HG03354 (cell line): ENCODE results near the gene ROBO1.
A peak's percentile ranks its signal among the peaks of the same experiment; 100 is the strongest.
"Not testable (repeated sequence)": the region's sequence is repeated elsewhere in the genome, so short reads cannot be mapped to it uniquely, and the experiment has no call there.

Source experiments
- ATAC-seq: cut with Tn5 transposase; IDR thresholded peaks from one replicate; pipeline ENCODE4 v1.9.1; 2021; ENCODE audit warnings: mild to moderate bottlenecking; ENCODE audit not compliant: unreplicated experiment, poor library complexity, severe bottlenecking

The ROBO1 gene

DNA sequence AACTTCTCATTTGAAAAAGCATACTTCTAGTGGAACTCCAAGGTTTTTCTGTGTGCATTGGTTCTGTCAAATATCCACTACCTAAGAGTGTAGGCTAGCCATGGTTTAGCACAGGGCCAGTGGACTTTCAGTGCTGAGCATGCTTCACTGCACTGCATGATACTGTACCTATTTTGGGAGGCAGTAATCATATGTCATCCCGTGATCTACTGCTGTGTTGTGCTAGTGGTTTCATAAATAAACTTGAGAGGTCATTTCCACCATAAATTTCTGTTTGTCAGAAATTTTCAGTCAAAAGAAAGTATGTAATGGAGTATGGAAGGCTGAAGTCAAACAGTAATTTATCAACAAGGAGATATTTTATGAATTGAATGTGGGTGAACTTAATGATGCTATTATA lies 203.6 kb downstream of the ROBO1 start:
- ATAC-seq, result no peak

DNA sequence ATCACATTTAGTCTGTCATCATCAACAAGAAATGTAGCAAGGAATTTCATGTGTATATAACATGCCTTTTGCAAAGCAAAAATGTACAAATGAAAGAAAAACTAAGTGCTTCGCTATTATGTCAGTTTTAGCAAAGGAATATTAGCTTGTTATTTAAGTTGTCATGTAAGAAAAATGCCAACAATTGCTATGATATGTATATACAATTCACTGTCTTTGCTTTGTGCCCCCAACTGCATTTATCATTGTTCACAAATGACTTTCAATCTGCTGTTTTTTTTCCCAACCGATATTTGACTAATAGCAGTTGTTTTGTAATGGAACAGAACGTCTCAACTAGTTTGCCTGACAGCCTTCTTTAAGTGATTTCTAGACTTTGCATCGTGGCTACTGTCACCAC lies 207.1 kb downstream of the ROBO1 start:
- ATAC-seq, result no peak

DNA sequence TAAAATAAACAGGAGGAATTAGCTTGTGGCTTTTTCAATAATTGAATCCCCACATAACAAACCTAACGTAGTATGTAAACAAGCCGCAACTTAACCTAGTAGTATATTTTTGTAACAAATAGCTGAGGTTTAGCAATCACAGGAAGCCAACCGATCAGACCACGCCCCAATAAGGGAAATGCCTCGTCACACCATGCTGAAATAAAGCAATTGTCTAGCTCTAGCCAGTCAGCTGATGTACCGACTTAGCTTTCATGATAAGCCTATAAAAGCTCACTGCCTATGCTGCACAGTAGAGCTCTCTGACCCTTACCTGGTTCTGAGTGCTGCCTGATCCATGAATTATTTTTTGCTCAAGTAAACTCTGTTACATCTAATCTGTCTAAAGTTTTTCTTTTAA lies 208.9 kb downstream of the ROBO1 start:
- ATAC-seq, result no peak

DNA sequence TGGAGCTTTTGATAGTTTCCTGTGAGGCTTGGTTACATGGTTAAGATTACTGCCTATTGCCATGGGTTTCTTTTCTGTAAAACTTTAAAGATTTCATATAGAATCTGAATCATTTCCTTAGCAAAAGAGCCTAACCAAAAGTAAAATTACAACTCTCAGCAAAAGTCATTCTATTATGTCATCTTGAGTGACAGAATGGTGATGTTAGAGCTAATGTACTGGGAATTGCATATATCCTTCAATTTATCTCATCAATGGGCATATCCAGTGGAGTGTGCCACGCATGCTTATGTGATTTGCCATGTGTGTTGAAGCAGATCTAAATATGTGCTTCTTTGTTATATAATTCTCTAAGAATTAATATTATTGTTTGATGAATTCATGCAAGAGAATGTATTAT lies 212.1 kb downstream of the ROBO1 start:
- ATAC-seq, result no peak

DNA sequence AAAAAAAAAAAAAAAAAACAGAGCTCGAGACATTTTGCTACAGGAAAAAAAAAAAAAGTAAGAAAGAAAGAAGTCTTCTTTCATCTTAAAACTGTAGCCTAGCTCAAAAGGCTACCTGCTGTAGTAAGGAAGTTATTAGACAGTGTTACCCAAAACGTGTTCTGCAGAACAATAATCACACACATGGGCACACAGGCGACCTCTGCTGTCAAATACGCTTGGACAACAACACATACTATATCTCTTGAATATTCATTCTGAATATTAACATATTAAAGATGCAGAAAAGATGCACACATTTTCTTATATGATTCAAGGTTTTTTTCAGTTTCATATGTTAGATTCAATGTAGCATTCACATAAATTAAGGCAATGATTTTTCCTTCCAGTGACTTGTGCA lies 215.8 kb downstream of the ROBO1 start:
- no peak for ATAC-seq

DNA sequence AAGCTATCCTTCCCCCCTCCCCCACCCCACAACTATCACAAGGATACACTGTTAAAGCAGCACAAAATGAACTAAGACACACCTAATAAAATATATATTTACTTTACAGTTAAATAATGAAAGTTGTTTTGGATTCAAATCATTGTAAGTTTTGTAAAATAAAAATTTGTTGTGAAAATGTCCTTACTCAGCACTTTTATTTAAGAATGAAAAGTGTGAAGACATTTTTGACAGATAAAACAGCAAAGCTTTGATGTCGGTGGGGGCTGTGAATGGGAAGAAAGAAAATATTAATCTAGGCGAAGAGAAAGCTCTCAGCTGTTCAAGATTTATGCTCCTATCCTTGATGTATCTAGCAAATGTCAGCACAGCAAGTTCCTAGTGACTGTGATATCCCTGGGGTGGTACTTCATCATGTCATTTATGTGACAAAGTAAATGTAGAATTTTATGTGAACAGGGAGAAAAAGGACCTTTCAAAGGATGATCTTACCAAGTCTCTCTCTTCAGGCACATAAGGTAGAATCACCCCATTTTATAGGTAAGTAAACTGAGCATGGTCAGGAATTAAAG lies 216.4 kb downstream of the ROBO1 start:
- ATAC-seq, result no peak

DNA sequence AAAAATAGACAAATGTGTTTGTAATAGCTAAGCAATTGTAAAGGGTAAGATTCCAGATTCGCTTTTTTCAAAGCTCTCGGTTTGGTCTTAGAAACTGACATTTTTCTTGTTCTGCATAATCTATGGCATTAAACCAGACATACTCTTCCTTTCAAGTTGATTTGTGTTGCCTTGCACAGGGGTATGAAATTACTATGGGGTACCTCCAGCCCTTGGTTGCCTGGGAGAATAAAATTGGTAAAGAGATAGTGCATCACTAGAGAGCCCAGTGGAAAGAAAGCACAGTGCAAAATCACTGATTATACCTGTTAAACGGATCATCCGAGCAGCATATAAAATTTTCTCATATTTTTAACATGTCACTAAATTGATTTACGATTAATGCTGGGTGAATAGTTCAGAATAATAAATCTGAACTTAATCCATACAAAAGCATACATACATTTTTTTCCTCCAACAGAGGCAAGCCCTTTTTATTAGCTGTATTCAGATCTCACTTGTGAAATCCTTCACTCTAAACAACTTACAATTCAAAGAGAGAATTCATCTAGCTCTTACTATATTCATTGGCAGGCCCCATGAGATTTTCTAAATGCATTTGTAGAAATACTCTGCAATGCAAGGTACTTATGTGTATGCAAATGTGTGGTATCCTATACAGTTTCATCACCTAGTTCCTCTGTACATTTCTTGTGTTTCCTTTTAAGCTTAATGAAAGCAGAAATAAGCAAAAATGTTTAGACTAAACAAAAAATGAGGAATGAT lies 224.4 kb downstream of the ROBO1 start:
- ATAC-seq, result no peak

DNA sequence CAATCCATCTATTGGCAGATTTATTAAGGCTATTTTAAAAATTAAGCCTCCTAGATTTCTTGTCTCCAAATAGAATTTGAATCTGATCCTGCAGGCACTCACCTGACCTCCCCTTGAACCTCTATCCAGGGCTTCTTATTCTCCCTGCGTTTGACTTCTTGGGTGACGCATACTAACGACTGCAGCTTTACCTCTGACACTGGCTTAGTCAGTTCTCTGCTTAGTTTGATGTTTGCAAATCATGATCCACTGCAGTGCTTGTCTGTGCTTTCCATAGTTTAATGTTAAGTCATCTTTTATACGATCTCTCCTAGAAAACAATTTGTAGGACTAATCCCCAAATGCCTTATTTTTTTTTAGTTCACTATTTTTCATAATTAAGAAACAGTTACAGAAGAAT lies 233.1 kb downstream of the ROBO1 start:
- ATAC-seq, result no peak

DNA sequence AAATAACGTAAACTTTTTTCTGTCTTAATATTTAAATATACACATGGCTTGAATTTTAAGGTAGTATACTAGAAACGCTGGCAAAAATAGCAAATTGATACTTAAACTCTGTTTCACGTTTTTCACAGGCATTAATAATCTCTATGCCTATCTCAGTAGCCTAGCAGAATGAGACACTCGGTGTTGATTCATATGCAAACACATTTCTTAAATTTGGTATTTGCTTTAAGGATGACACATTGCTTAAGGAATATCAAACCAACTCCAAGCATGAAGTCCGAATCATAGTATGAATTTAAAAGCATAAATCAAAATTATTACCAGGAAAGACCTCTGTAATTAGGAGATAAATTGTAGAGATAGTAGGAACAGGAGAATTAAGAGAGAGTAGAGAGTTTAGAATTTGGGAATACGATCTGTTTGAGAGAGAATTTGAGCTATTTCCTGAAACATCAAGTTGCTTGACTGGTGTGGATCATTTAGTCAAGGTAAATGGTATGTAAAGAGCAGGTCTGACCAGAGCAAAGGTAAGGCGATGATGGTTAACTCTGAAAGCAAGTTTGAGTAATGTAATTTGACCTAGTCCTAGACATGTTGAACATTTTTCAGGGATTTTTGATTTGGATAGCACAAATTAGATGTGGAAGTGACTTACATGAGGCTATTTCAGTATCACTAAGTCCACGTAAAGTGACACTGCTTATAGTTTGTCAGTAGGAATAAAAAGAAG lies 236.1 kb downstream of the ROBO1 start:
- ATAC-seq, result no peak

DNA sequence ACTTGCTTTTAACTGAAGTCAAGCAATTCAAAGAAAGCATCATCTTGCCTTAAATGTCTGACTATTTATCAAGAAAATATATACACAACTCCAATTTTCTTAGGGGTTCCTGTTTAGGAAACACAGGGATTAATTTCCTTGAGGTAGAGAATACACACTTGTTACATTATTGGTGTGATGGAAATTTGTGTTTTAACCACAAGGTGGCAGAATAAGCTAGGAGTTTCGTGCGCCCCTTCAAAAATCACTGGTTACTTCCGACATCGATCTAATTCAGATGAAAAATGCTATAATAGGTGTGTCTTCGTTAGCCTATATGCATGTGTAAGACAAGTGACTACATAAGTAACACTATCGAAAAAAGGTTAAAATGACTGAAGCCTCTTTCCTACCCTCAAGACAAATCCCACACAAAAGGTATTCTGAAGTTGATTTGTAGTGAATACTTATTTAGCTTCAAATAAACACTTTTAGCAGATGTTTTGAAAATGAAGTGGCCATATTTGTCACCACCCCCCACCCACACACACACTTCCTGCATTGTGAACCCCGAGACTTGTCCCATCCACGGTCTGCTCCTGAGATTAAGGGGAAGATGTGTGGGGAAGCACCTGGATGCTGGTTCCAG lies 246.5 kb downstream of the ROBO1 start:
- ATAC-seq, result peak; percentile 83

DNA sequence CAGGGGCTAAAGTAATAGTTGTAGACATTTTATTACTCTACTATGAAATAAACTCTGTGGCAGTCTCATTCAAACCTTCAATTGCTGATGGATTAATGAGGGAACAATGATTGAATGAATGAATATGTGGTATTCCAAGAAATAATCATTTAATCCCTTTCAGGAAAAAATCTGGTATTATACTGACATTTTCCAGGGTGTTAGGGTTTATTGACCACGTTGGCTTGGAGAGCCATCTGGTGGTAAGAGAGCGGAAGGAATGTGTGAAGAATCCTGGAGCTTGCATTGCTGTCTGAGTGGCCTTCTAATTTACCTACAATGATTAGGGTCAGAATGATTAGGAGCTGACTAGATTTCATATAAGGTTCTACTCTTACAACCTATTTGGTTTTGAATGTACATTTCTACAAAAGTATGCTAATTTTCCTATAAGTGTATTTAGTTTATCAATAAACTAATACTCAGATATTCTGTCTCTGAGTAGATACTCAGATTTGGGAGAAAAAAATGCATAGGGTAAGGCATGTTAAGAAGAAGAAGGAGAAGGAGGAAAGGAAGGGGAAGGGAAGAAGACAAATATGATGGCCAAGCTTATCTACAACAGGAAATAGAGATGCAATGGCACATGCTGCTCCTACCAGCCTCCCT lies 249.9 kb downstream of the ROBO1 start:
- no peak for ATAC-seq

DNA sequence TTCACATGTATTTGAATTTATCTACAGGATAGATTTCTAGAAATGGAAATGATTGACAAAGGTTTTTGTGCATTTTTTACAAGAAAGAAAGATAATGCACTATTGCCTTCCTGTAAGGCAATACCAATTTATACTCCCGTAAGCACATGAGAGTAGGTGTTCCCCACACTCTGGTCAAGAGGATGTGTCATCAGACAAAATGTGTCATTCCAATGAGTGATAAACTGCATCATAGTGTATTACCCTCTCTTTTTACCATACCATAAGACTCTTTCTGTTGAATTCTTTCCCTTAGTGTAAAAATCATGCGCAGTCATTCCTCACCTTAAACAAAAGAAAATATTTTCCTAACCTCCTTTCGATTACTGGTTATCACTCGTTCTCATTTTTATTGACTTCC lies 251.0 kb downstream of the ROBO1 start:
- ATAC-seq, result no peak

DNA sequence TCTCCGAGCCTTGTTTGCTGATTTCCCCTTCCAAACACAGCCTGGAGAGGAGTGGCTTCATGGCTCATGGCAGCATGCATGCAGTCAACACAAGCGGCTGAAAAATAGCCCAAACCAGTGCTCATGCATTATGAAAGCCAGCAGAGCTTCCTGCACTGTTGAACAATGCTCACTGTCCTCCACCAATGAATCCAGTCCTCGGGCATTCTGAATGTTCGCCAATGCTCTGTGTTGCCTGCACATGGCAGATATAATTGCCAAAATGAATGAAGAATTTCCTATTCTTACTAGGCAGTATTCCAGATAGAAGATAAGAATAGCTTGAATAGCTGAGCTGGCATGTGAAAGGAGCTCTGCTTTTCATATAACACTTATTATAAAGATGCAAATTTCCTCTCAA lies 252.7 kb downstream of the ROBO1 start:
- ATAC-seq, result no peak

DNA sequence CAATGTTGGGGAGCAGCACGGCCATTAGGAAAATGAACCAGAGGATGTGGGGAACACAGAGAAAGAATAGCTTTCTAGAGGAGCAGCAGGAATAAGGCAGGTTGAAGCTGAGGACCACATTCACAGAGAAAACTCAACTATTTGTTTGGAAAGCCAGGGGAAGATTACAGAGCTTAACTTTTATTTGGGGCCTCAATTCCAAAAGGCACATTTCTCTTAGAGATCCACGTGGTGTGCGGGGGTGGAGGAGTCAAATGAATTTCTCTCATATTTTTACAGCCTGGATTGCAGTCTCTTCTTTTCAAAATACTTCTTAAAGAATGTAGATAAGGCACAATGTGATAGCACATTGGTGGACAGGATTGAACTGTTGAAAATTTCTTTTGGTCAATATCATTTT lies 253.7 kb downstream of the ROBO1 start:
- no peak for ATAC-seq

DNA sequence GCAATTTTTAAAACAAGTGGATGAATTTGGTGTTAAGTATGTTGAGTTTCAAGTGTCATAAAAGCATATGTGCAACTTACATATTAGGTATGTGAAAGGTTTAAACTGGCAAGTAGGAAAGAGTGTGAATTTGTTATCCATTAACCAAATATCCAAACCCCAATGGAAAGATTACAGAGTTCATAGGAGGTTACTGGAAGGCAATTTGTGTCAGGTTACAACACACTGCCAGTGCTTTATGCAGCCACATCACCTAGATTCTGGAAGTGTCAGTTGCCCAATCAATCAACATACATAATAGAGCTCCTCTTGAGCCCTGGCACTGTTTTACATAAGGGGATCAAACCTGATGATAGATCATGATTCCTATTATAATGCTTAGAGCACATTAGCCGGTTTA lies 261.0 kb downstream of the ROBO1 start:
- ATAC-seq, result no peak

DNA sequence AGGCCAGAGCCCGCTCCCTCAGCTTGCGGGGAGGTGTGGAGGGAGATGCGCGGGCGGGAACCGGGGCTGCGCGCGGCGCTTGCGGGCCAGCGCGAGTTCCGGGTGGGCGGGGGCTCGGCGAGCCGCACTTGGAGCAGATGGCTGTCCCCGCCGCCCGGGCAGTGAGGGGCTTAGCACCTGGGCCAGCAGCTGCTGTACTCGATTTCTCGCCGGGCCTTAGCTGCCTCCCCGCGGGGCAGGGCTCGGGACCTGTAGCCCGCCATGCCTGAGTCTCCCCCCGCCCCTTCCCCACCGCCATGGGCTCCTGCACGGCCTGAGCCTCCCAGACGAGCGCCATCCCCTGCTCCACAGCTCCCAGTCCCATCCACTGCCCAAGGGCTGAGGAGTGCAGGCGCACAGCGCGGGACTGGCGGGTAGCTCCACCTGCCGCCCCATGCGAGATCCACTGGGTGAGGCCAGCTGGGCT lies 265.5 kb downstream of the ROBO1 start:
- ATAC-seq, result not testable (repeated sequence)

DNA sequence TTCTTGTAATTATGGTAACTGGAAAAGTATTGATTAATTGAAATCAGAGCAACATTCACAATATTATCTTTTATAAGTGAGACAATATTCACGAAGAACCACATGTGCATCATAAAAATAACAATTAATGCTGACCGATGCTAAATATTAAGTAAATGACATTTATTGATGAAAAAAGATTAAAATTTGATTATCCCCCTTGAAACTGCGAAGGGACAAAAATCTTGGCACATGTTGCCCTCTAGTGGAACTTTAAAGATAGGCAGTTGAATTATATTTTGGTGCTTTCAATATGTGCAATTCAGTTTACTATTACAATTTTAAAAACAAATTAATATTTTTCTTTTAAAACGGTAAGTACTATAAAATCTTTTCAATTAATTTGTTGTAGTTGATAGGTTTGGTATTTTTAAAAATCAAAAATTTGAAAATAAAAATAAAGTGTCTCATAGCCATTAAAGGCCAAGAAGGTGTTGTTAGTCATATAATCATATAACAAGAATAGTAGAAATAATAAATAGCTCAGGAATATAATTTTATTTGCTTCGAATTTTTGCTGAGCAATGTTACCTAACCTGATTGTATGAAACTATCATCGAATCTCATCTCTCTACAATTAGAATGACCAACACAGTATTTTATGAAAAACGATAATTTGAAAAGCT lies 270.2 kb downstream of the ROBO1 start:
- ATAC-seq, result no peak

DNA sequence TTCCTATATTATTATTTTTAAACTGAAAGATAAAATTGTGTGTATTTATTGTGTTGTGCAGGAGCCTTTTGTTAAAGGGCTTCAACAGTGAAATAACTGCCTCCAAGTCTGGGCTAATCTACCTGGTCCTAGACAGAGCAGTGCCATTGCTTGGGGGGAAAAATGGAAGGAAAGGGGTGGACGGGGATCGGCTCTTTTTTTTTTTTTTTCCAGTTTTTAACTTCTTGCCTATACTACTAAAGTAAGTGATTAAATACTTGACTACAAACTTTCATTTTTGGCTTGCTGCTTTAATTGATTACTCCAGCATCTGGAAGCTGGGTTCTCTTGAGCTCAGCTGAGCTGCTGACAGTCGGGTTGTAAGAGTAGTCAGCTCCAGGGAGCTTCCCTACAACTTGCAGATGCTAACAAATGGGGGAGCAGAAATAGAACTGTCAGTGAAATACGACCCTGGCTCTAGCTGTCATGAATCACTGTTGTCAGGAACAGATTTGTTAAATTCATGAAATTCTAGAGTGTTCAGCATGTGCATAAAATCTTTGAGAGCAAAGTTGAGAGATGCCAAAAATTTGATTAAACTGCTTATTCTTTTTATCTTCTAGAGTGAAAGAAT lies 276.7 kb downstream of the ROBO1 start:
- no peak for ATAC-seq
